ENCODE measurements around the gene SCAMP2.

DNA sequence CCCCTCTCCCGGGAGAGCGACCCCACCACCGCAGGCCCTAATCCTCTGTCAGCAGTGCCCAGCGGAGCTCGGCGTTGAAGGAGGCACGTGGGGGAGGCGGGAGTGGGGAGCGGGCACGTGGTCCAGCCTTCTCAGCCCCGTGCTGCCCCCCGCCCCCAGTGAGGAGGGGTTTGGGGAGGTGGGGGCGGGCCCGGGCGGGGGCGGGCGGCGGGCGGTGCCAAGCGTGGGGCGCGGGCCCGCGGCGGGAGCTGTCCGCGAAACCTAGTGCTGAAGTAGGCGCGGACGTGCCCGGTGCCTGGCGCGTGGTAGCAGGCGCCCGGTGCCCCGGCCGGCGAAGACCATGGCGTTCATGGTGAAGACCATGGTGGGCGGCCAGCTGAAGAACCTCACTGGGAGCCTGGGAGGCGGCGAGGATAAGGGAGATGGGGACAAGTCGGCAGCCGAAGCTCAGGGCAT, 46.8 kb downstream of the SCAMP2 start, which contains the start of gene CPLX3:
- no peak for TF ChIP-seq YY1 (IDR thresholded peaks at IDR 0.05; ENCODE audit: extremely low read depth, insufficient replicate concordance, low read depth, low read length)
- no peak for TF ChIP-seq POLR2AphosphoS5 (IDR thresholded peaks at IDR 0.05; ENCODE audit: low read depth, low read length)
- TF ChIP-seq, protein P1, sequence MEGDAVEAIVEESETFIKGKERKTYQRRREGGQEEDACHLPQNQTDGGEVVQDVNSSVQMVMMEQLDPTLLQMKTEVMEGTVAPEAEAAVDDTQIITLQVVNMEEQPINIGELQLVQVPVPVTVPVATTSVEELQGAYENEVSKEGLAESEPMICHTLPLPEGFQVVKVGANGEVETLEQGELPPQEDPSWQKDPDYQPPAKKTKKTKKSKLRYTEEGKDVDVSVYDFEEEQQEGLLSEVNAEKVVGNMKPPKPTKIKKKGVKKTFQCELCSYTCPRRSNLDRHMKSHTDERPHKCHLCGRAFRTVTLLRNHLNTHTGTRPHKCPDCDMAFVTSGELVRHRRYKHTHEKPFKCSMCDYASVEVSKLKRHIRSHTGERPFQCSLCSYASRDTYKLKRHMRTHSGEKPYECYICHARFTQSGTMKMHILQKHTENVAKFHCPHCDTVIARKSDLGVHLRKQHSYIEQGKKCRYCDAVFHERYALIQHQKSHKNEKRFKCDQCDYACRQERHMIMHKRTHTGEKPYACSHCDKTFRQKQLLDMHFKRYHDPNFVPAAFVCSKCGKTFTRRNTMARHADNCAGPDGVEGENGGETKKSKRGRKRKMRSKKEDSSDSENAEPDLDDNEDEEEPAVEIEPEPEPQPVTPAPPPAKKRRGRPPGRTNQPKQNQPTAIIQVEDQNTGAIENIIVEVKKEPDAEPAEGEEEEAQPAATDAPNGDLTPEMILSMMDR (IDR thresholded peaks at IDR 0.05 in 2 of 3, conservative IDR thresholded peaks at IDR 0.05 in 1 of 3; ENCODE audit: borderline replicate concordance in 1 of 3, insufficient read depth in 1 of 3, low read depth in 2 of 3, low read length in 2 of 3), result no peak
- TF ChIP-seq EZH2 (IDR thresholded peaks at IDR 0.05), result no peak
- TF ChIP-seq, protein P2, sequence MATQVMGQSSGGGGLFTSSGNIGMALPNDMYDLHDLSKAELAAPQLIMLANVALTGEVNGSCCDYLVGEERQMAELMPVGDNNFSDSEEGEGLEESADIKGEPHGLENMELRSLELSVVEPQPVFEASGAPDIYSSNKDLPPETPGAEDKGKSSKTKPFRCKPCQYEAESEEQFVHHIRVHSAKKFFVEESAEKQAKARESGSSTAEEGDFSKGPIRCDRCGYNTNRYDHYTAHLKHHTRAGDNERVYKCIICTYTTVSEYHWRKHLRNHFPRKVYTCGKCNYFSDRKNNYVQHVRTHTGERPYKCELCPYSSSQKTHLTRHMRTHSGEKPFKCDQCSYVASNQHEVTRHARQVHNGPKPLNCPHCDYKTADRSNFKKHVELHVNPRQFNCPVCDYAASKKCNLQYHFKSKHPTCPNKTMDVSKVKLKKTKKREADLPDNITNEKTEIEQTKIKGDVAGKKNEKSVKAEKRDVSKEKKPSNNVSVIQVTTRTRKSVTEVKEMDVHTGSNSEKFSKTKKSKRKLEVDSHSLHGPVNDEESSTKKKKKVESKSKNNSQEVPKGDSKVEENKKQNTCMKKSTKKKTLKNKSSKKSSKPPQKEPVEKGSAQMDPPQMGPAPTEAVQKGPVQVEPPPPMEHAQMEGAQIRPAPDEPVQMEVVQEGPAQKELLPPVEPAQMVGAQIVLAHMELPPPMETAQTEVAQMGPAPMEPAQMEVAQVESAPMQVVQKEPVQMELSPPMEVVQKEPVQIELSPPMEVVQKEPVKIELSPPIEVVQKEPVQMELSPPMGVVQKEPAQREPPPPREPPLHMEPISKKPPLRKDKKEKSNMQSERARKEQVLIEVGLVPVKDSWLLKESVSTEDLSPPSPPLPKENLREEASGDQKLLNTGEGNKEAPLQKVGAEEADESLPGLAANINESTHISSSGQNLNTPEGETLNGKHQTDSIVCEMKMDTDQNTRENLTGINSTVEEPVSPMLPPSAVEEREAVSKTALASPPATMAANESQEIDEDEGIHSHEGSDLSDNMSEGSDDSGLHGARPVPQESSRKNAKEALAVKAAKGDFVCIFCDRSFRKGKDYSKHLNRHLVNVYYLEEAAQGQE (IDR thresholded peaks at IDR 0.05; ENCODE audit: low read depth), result peak; percentile 68; the same call in 1 of the 2 replicates
- no peak for TF ChIP-seq CBX3 (IDR thresholded peaks at IDR 0.05; ENCODE audit: low read depth)

Measured in HCT116 (cell line).